OCI-M1 (cell line): ENCODE data around the gene ZSCAN31.
"Not testable (repeated sequence)": the region's sequence is repeated elsewhere in the genome, so short reads cannot be mapped to it uniquely, and the experiment has no call there.

Experiments
- DNase-seq: peaks from one replicate; lab custom pipeline; 2025; lab: John Stamatoyannopoulos, UW

The ZSCAN31 gene

DNA sequence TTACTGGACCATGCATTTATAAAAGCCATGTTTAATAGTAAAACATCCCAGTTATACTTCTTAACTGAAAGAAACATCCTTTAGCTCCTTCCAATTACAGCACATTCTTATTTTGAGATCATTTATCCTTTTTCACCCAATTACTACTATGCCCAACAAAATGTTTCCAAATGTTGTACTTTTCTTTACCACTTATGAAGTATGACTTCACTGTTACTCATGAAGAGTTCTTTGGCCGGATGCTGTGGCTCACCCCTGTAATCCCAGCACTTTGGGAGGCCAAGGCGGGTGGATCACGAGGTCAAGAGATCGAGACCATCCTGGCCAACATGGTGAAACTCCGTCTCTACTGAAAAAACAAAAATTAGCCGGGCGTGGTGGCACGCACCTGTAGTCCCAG lies 18.1 kb downstream of the ZSCAN31 start:
- DNase-seq = not testable (repeated sequence)

DNA sequence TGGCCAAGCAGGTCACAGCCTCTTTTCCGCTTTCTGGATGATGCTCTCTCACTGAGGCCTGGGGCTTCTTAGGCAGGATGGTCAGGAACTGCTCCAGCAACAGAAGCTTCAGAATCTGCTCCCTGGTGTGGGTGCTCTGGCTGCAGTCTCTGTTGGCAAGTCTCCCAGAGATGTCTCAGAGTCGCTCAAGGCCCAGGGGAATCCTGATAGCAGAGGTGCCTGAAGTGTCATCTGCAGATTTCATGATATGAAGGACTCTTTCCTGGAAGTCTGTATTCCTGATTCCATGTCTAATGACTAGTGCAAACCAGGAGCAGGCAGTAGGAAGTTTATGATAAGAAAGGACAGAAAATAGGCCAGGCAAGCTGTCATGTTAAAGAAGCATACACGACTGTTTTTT lies 20.3 kb downstream of the ZSCAN31 start:
- DNase-seq = peak; percentile 26

DNA sequence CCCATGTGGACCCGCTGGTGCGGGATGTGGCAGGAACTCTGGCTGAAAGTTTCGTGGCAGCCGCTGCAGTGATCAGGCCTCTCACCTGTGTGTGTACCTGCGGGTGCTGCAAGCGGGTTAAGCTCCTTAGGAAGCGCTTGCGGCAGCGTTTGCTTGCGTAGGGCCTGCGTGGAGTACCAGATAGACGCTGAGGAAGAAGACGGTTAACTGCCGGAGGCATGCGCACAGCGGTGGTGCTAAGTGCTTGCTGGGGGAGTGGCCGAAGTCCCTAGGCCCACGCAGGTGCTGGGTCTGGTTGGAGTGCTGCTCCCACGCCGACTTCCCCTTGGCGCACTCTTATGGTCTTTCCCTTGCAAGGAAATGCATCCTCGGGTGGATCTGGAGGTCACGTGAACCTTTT lies 23.0 kb downstream of the ZSCAN31 start:
- DNase-seq = no peak

DNA sequence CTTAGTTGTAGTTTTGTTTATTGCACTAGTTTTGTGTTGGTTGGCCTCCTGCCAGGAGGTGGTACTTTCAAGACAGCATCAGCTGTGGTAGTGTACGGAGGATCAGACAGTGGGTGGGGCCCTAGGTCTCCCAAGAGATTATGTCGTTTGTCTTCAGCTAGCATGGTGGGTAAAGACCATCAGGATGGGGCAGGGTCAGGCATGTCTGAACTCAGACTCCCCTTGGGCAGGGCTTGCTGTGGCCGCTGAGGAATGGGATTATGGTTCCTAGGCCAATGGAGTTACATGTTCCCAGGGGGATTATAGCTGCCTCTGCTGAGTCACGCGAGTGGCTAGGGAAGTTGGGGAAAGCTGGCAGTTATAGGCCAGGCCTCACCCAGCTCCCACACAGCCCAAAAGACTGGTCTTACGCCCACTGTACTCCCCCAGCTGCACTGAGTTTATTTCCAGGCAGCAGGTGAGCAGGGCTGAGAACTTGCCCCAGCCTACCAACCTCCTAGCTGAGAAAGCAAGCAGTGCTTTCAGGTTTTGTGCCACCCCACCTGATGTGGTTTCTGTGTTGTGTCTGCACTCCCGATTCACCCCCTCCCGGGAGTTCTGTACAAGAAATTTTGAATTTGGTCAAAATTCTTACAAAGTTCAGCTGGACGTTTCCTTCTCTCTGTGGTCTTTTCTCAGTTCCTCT lies 24.7 kb downstream of the ZSCAN31 start:
- no peak for DNase-seq

DNA sequence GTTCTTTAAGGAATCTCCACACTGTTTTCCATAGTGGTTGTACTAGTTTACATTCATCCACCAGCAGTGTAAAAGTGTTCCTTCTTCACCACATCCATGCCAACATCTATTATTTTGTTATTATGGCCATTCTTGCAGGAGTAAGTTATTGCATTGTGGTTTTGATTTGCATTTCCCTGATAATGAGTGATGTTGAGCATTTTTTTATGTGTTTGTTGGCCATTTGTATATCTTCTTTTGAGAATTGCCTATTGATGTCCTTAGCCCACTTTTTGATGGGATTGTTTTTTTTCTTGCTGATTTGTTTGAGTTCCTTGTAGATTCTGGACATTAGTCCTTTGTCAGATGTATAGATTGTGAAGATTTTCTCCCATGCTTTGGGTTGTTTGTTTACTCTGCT lies 29.6 kb downstream of the ZSCAN31 start:
- DNase-seq = not testable (repeated sequence)

DNA sequence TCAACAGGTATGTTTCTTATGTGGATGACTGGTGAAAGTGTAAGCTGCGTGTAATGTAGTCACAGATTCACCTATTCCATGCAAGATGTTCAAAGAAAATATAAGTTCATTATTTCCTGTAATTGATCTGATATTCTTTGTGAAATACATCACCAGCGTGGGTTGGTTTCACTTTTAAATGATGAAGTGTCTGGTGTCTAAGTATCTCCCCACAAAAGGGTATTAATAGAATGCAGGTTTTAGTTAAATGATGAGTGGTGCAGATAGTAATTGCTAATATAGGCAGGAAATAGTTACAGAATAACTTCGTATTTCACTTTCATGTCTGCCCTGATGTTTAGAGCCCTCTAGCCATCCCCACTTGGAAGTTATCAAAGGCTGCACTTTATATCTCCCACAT lies 32.4 kb downstream of the ZSCAN31 start:
- DNase-seq = no peak

DNA sequence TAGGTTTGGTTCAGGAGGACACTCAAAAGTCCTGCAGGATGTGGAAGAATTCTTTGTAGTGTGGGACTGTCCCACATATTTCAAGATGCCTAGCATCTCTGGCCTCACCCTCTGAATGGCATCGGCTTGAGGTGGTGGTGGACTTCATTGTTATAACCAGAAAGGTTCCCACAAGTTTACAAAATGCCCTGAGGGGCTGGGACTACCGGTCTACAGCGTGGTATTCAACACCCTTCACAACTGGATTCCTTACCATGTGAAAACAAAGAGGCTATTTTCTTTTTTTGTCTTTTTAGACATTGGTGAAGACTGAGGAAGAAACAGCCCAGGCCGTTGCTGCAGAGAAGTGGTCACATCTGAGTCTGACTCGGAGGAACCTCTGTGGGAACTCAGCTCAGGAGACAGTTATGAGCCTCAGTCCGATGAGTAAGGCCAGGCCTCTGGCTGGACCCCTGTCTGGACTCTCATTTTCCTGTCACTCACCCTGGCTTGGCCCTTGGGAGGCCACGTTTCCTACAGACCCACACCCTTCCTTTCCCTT lies 39.4 kb downstream of the ZSCAN31 start:
- DNase-seq = no peak

DNA sequence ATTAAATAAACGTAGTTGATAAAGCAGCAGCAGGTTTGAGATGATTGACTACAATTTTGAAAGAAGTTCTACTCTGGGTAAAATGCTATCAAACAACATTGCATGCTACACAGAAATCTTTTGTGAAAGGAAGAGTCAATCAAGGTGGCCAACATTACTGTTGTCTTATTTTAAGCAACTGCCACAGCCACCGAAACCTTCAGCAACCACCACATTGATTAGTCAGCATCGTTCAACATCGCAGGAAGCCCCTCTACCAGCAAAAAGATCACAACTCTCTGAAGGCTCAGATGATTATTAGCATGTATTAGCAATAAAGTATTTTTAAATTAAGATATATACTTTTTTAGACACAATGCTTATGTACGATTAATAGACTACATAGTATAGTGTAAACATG lies 40.6 kb downstream of the ZSCAN31 start:
- DNase-seq = no peak

DNA sequence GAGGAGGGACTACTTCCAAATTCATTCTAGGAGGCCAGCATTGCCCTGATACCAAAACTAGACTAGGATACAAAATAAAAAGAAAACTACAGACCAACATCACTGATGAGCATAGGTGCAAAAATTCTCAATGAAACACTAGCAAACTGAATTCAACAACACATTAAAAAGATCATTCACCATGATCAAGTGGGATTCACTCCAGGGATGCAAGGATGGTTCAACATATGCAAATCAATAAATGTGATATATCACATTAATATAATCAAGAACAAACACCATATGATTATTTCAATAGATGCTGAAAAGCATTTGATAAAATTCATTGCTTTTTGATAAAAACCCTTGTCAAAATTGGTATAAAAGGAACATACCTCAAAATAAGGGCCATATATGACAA lies 44.4 kb downstream of the ZSCAN31 start:
- DNase-seq = no peak

DNA sequence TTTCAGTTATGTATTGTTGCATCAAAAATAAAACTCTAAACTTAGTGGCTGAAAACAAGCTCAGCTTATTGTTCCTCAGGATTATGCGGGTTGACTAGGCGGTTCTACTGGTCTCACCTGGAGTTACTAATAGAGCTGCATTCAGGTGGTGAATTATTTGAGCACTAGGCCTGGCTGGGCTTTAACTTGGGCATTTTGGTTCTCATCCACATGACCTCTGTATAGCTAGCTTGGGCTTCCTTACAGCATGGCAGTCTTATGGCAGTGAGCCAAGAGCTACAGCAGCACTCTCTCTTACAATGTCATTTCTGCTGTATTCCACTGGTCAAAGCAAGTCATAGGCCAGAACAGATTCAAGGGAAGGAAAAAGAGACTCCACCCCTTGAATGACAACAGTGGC lies 53.0 kb downstream of the ZSCAN31 start:
- DNase-seq = peak; percentile 50

DNA sequence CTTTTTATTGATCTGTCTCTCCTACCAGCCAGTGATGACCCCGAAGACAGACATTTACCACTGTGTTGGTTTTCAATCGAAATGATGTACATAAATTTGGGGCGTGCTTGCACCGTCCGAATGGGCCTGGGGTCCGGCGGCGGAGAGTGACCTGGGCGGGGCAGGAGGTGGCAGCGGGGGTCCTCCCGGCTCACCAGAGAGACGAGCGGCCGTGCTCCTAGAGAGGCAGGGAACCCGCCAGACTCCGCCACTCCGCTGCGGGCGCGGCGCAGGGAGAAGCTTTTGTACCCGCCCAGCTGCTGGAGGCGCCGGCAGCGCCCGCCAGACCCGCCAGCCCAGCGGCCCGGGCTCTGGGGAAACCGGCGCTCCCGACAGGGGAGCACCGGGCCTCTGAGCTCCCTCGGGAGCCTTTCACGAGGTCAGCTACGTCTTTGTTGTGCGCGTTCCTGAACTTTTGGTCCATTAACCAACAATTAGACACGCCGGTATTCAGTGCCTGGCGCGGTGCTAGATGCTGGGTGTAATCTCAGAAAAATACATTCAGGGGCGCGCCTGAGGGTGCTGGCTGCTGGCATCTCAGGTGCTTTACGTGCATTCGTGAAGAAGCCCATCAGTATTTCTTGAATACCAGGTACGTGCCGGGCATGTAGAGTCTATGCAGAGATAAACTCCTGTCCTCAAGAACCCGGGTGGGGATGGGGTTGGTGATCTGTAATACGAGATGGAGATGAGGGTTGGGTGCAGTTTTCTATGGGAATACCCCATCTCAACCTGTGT lies 54.5 kb downstream of the ZSCAN31 start, which contains the start of gene PGBD1:
PGBD1 (plus strand) TSS at position 285 of the 777 bp plus-strand sequence. CDS start 2,242 bp downstream, outside the sequence.
- peak; percentile 92 for DNase-seq

DNA sequence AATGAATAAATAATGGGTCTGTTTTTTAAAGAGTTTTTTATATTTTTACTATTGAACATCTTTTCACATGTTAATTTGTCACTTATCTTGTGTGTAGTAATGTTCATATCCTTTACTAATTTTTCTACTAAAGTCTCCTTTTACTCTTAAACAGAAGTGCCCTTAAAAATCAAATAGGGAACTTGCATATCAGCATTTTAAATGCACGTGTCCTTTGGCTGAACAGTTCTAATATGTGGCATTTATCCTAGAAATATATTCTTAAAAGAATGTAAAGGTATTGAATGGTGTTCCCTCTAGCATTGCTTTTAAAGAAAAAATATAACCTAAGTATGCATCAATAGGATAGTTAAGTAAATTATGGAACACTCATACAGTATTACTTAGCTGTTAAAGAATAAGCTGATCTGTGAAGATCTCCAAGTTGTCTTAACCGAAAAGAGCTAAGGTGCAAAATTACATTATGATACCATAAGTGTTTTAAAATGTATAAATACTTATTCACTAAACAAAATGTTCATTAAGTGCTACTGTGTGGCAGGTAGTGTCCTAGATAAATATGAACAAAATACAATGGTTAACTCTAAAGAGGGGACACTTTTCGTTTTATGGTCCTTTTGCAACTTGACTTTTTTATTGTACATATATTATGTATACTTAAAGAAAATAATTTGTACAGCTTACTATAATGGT lies 55.2 kb downstream of the ZSCAN31 start:
- peak; percentile 64 for DNase-seq

DNA sequence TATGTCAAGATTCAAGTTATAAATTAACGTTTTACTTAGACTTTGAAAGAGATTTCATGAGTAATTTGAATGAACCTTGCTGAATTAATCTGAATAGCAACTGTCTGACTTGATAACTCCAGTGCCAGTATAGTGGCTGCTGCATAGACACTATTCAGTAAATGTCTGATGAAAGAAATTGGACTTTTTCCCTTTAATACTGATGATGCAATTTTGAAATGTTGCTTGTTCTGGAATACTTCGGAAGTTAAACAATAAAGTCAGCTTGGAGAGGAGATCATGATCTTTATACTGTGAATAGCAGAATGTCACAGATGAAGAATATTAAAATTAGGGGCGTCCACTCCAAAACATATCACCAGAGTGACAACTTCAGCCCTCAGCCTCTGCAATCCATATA lies 58.2 kb downstream of the ZSCAN31 start:
- no peak for DNase-seq

DNA sequence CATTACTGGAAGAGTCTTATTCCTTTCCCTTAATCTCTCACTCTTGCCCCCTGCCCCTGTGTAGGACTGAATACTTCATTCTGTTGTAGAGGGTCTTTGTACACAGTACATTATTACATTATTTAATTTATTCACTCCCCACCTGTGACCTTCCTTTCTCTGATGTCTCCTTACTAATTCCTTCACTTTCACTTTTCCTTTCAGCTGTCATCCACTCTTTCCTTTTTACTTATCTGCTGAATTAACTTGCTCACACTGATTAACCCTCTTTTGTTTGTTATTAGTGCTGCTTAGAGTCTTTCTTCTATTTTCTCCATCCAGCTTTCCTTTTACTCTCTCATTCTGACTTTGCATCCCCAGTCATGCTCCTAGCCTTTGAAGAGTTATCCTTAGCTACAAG lies 61.1 kb downstream of the ZSCAN31 start:
- DNase-seq = peak; percentile 62
